Caco-2 (cell line): ENCODE measurements around the gene RHOBTB1. TPM values are rescaled to one million over a fixed set of nuclear protein-coding genes. Genes with fewer than 3 reads are reported as not detected.
"Not testable (repeated sequence)": the region's sequence is repeated elsewhere in the genome, so short reads cannot be mapped to it uniquely, and the experiment has no call there.

Experiments
- BruUV-seq: library from RNA; stranded (reverse); fragments of 400-500 nt; replicated peaks from 2 replicates; lab custom pipeline; 2021; lab: Mats Ljungman, UMichigan
- CTCF ChIA-PET: fragments of 300-600 bp; sonication (Branson Sonifier 250); formaldehyde crosslinking; loops from one replicate; lab custom pipeline; 2022; ENCODE audit warnings: antibody characterized with exemption; lab: Charles Lee
- POLR2A ChIA-PET: fragments of 300-600 bp; sonication (Branson Sonifier 250); formaldehyde crosslinking; loops from one replicate; lab custom pipeline; 2022; ENCODE audit warnings: antibody characterized with exemption; lab: Charles Lee
- DNase-seq, 2 experiments: peaks; one replicate each; pipeline versions ENCODE4 v3.0.0 to v3.0.0-alpha.2; 2020 to 2022
- H3K27me3 ChIP-seq: replicated peaks from 2 replicates; pipeline ENCODE4 v1.6.0; 2011; ENCODE audit warnings: low read length; ENCODE audit not compliant: control insufficient read depth, insufficient read depth
- H3K36me3 ChIP-seq: 2 replicates; pipeline ENCODE4 v1.5.1; 2011; ENCODE audit warnings: low read length; ENCODE audit not compliant: control insufficient read depth, insufficient read depth
- H3K4me1 ChIP-seq: fragments of 250-450 bp; sonication (Bioruptor Pico); 2 replicates; pipeline ENCODE4 v1.5.1; 2020; ENCODE audit warnings: mild to moderate bottlenecking
- H3K4me3 ChIP-seq: 2 replicates; pipeline ENCODE4 v1.5.1; 2011; ENCODE audit warnings: low read depth, mild to moderate bottlenecking, control low read depth, low read length
- H3K9me3 ChIP-seq: fragments of 250-450 bp; sonication (Bioruptor Pico); 2 replicates; pipeline ENCODE4 v1.5.1; 2020; ENCODE audit warnings: mild to moderate bottlenecking, moderate library complexity
- H3K27ac Mint-ChIP-seq: one replicate; pipeline ENCODE4 v1.8.0; 2022; ENCODE audit warnings: mixed read lengths; ENCODE audit not compliant: unreplicated experiment
- H3K27me3 Mint-ChIP-seq: one replicate; pipeline ENCODE4 v1.8.0; 2022; ENCODE audit warnings: mixed read lengths; ENCODE audit not compliant: insufficient read depth, unreplicated experiment
- H3K36me3 Mint-ChIP-seq: one replicate; pipeline ENCODE4 v1.8.0; 2022; ENCODE audit warnings: mild to moderate bottlenecking, mixed read lengths; ENCODE audit not compliant: insufficient read depth, unreplicated experiment
- H3K4me1 Mint-ChIP-seq: one replicate; pipeline ENCODE4 v1.8.0; 2022; ENCODE audit warnings: low read depth, mixed read lengths; ENCODE audit not compliant: unreplicated experiment
- H3K4me3 Mint-ChIP-seq: one replicate; pipeline ENCODE4 v1.8.0; 2022; ENCODE audit warnings: mild to moderate bottlenecking, moderate library complexity, mixed read lengths; ENCODE audit not compliant: unreplicated experiment
- H3K9me3 Mint-ChIP-seq: one replicate; pipeline ENCODE4 v1.8.0; 2022; ENCODE audit warnings: mixed read lengths; ENCODE audit not compliant: unreplicated experiment
- CTCF ChIP-seq, 2 experiments: fragments of 200-600 bp in 1 of 2; IDR thresholded peaks; 1 replicate in 1 of 2; 2 replicates in 1 of 2; pipeline versions ENCODE4 v1.5.1 to v1.8.0; 2011 to 2022; ENCODE audit warnings: antibody characterized with exemption in 1 of 2, control low read depth in 1 of 2, inconsistent platforms in 1 of 2, low read depth in 1 of 2, low read length in 1 of 2, mild to moderate bottlenecking in 1 of 2, moderate library complexity in 1 of 2; ENCODE audit not compliant: insufficient read depth in 1 of 2, severe bottlenecking in 1 of 2, unreplicated experiment in 1 of 2
- intact Hi-C: fragments of 100-400 bp; cut with micrococcal nuclease; formaldehyde crosslinking; loops from one replicate; pipeline ENCODE4 v1.10.0; 2022; ENCODE audit not compliant: unreplicated experiment
- total RNA-seq: library from RNA; stranded (reverse); gene quantifications from 2 replicates; pipeline ENCODE4 v1.2.3, GENCODE V29; 2022

RHOBTB1 gene
- total RNA-seq, 1 experiment from 2014 or later: 19.9 TPM

- Histone ChIP-seq H3K36me3 (no peaks in the 10 kb centered on the region), H3K4me1 (no peaks in the 10 kb centered on the region), H3K27me3 (no peaks in the 10 kb centered on the region), H3K4me3 (no peak overlapping the region), H3K9me3 (no peaks in the 10 kb centered on the region)
- Mint-ChIP-seq H3K4me3 (no peak overlapping the region), H3K9me3 (no peaks in the 10 kb centered on the region), H3K36me3 (no peaks in the 10 kb centered on the region), H3K4me1 (no peaks in the 10 kb centered on the region), H3K27me3 (peaks cover 13% of the 10 kb centered on the region), H3K27ac (no peak overlapping the region)
- BruUV-seq: no TSS peak
- no peak for TF ChIP-seq CTCF (IDR thresholded peaks at IDR 0.05; ENCODE audit: insufficient read depth in 1 of 2, low read depth in 1 of 2, low read length in 1 of 2, severe bottlenecking in 1 of 2, unreplicated experiment in 1 of 2)
- intact Hi-C loops: no loop called here
- CTCF ChIA-PET: interaction anchor here (0.6 kb wide), 1 partner anchor 127 kb away, joined by 3 read pairs; no protein-coding TSS in a partner anchor
- POLR2A ChIA-PET: no interaction called here
- DNase-seq: no peak
Observed at GRCh38 chr10:60834401-60834800, 109.6 kb downstream of the RHOBTB1 start.

DNA sequence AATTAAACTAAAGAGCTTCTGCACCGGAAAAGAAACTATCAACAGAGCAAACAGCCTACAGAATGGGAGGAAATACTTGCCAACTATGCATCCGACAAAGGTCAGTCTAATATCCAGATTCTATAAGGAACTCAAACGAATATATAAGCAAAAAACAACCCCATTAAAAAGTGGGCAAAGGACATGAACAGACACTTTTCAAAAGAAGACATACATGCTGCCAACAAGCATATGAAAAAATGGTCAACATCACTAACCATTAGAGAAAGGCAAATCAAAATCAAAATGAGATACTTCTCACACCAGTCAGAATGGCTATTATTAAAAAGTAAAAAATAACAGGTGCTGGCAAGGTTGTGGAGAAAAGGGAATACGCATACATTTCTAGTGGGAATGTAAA is 111.8 kb downstream of the RHOBTB1 start:
- POLR2A ChIA-PET: interaction anchor here (0.6 kb wide), 1 partner anchor 16 kb away, joined by 6 read pairs; no protein-coding TSS in a partner anchor
- not testable (repeated sequence) for BruUV-seq

GRCh38 chr10:60828489-60828852 is 115.5 kb downstream of the RHOBTB1 start:
- Histone ChIP-seq H3K9me3 (no peaks in the 10 kb centered on the region), H3K4me1 (no peaks in the 10 kb centered on the region), H3K36me3 (no peaks in the 10 kb centered on the region), H3K27me3 (no peaks in the 10 kb centered on the region), H3K4me3 (no peak overlapping the region)
- H3K27me3 Mint-ChIP-seq: peaks cover 12% of the 10 kb centered on the region
- H3K4me1 Mint-ChIP-seq: no peaks in the 10 kb centered on the region
- BruUV-seq: no TSS peak
- CTCF ChIA-PET: no interaction called here
- POLR2A ChIA-PET: no interaction called here
- no peak overlapping the region for H3K4me3 Mint-ChIP-seq
- no peak for TF ChIP-seq CTCF (IDR thresholded peaks at IDR 0.05; ENCODE audit: insufficient read depth in 1 of 2, low read depth in 1 of 2, low read length in 1 of 2, severe bottlenecking in 1 of 2, unreplicated experiment in 1 of 2)
- no peak overlapping the region for H3K27ac Mint-ChIP-seq
- H3K9me3 Mint-ChIP-seq: no peaks in the 10 kb centered on the region
- no peaks in the 10 kb centered on the region for H3K36me3 Mint-ChIP-seq
- intact Hi-C loops: no loop called here
- no peak for DNase-seq

More for the DNA sequence above, 111.8 kb downstream of the RHOBTB1 start:
- H3K36me3 ChIP-seq, H3K4me1 ChIP-seq, H3K36me3 Mint-ChIP-seq, CTCF ChIA-PET, H3K4me1 Mint-ChIP-seq, H3K9me3 Mint-ChIP-seq, H3K9me3 ChIP-seq, H3K27me3 ChIP-seq, H3K27ac Mint-ChIP-seq, H3K4me3 ChIP-seq, intact Hi-C loops, DNase-seq, H3K4me3 Mint-ChIP-seq: not testable (repeated sequence)
- peaks cover 15% of the 10 kb centered on the region for H3K27me3 Mint-ChIP-seq
